Astrocyte (in vitro differentiated cells and primary cell): ENCODE measurements around the gene RND3. TPM values are rescaled to one million over a fixed set of nuclear protein-coding genes. Genes with fewer than 3 reads are reported as not detected.

Experiments
- DNase-seq: peaks from one replicate; pipeline ENCODE4 v3.0.0-alpha.2; 2010; ENCODE audit warnings: low read depth
- FAIRE-seq: peaks from 2 replicates; lab custom pipeline; 2011; peaks lifted over from hg19 to GRCh38; lab: Jason Lieb, UNC
- H2AFZ ChIP-seq: 2 replicates; pipeline ENCODE4 v1.6.0; 2012; ENCODE audit warnings: low read depth, low read length, inconsistent platforms
- H3K27ac ChIP-seq: 2 replicates; pipeline ENCODE4 v1.5.1; 2011; ENCODE audit warnings: low read depth, low read length, inconsistent platforms
- H3K27me3 ChIP-seq: 2 replicates; pipeline ENCODE4 v1.6.0; 2011; ENCODE audit warnings: low read length, inconsistent platforms; ENCODE audit not compliant: insufficient read depth
- H3K36me3 ChIP-seq: 2 replicates; pipeline ENCODE4 v1.5.1; 2011; ENCODE audit warnings: low read length, inconsistent platforms; ENCODE audit not compliant: insufficient read depth
- H3K4me1 ChIP-seq: 2 replicates; pipeline ENCODE4 v1.5.1; 2011; ENCODE audit warnings: low read length, inconsistent platforms; ENCODE audit not compliant: insufficient read depth
- H3K4me2 ChIP-seq: 2 replicates; pipeline ENCODE4 v1.6.0; 2012; ENCODE audit warnings: low read length, inconsistent platforms
- H3K4me3 ChIP-seq: 2 replicates; pipeline ENCODE4 v1.5.1; 2011; ENCODE audit warnings: low read depth, mild to moderate bottlenecking, low read length, inconsistent platforms; ENCODE audit not compliant: insufficient read depth
- H3K79me2 ChIP-seq: 2 replicates; pipeline ENCODE4 v1.6.0; 2012; ENCODE audit warnings: mild to moderate bottlenecking, low read length, inconsistent platforms; ENCODE audit not compliant: insufficient read depth
- H3K9ac ChIP-seq: 2 replicates; pipeline ENCODE4 v1.6.0; 2012; ENCODE audit warnings: mild to moderate bottlenecking, low read length, inconsistent platforms
- H3K9me3 ChIP-seq: 2 replicates; pipeline ENCODE4 v1.5.1; 2012; ENCODE audit warnings: low read depth, mild to moderate bottlenecking, low read length, inconsistent platforms; ENCODE audit not compliant: insufficient read depth
- H4K20me1 ChIP-seq: 2 replicates; pipeline ENCODE4 v1.6.0; 2012; ENCODE audit warnings: low read length, inconsistent platforms; ENCODE audit not compliant: insufficient read depth
- H3K27ac Mint-ChIP-seq: one replicate; pipeline ENCODE4 v1.8.0; 2021; ENCODE audit warnings: mild to moderate bottlenecking, mixed read lengths; ENCODE audit not compliant: unreplicated experiment
- H3K27me3 Mint-ChIP-seq: one replicate; pipeline ENCODE4 v1.8.0; 2021; ENCODE audit warnings: low read depth, mixed read lengths; ENCODE audit not compliant: unreplicated experiment
- H3K36me3 Mint-ChIP-seq: one replicate; pipeline ENCODE4 v1.8.0; 2021; ENCODE audit warnings: low read depth, mixed read lengths; ENCODE audit not compliant: unreplicated experiment
- H3K4me1 Mint-ChIP-seq: one replicate; pipeline ENCODE4 v1.8.0; 2021; ENCODE audit warnings: low read depth, mixed read lengths; ENCODE audit not compliant: unreplicated experiment
- H3K4me3 Mint-ChIP-seq: one replicate; pipeline ENCODE4 v1.8.0; 2021; ENCODE audit warnings: mild to moderate bottlenecking, moderate library complexity, mixed read lengths; ENCODE audit not compliant: unreplicated experiment
- H3K9me3 Mint-ChIP-seq: one replicate; pipeline ENCODE4 v1.8.0; 2021; ENCODE audit warnings: mild to moderate bottlenecking, mixed read lengths; ENCODE audit not compliant: unreplicated experiment
- CTCF ChIP-seq: IDR thresholded peaks from 2 replicates; pipeline ENCODE4 v1.5.1; 2011; ENCODE audit warnings: low read depth, mild to moderate bottlenecking, inconsistent platforms, low read length, moderate library complexity; ENCODE audit not compliant: insufficient read depth
- EZH2 ChIP-seq: IDR thresholded peaks from 2 replicates; pipeline ENCODE4 v1.6.1; 2012; ENCODE audit warnings: mild to moderate bottlenecking, low read length, inconsistent platforms; ENCODE audit not compliant: insufficient read depth
- total RNA-seq: library from RNA; stranded (reverse); gene quantifications from 2 replicates; pipeline ENCODE4 v1.2.1, GENCODE V29; 2021

RND3 gene
- total RNA-seq, 1 donor from 2014 or later, result 117 TPM

DNA sequence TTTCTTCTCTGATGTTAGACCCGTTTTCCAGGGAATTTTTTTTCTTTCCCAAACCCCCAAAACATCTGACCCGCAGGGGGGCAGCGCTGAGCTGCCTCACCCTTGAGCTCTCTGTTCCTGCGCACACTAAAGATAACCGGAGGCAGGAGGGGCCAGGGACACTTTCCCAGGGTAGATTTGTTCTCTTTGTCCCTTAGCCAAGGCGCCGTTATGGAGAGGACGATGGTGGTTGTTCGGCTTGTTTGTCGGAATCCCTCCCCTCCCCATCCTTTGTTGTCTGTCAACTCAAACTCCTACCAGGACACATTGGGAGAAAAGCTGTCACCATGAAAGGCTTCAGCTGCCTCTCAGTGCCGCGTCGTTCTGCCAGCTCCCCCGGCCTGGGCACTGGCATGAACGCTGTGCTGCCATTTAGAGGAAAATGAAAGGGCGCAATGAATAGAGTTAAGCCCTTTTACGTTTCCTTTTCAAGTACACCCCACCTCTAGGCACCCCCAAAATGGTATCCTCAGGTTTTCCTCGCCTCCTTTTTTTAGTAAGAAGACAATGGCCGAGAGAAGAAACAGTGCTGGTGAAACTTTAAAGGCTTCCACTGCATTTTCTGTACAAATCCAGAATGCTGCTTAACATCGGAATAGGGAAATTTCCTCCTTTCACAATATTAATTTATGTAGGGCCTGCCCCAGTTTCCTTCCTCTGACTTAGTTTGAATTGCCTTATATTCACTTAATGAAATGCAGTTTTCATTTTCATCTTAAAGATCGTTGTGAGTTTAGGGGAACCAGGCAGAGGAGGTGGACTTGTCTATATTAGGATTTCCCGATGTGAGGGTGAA is 62.1 kb downstream of the RND3 start:
- Histone ChIP-seq H3K36me3 (no peaks in the 10 kb centered on the region), H3K4me3 (peak overlapping the region; percentile 48), H3K79me2 (no peaks in the 10 kb centered on the region), H3K27me3 (no peaks in the 10 kb centered on the region), H3K4me1 (no peaks in the 10 kb centered on the region), H3K27ac (peak overlapping the region; percentile 33), H2AFZ (peak overlapping the region; percentile 79), H3K9me3 (no peaks in the 10 kb centered on the region), H4K20me1 (no peaks in the 10 kb centered on the region), H3K4me2 (peak overlapping the region; percentile 84), H3K9ac (peak overlapping the region; percentile 76)
- Mint-ChIP-seq H3K27ac (no peak overlapping the region), H3K4me3 (no peak overlapping the region), H3K9me3 (no peaks in the 10 kb centered on the region), H3K27me3 (peaks cover 4% of the 10 kb centered on the region), H3K36me3 (no peaks in the 10 kb centered on the region), H3K4me1 (no peaks in the 10 kb centered on the region)
- DNase-seq, result peak; percentile 36
- peak; percentile 42 for TF ChIP-seq CTCF
- no peak for TF ChIP-seq EZH2
- no peak for FAIRE-seq

GRCh38 chr2:150424406-150424805 is 63.1 kb downstream of the RND3 start:
- Histone ChIP-seq H2AFZ (no peak overlapping the region), H3K4me1 (no peaks in the 10 kb centered on the region)
- FAIRE-seq, result no peak

More at GRCh38 chr2:150424406-150424805, 63.1 kb downstream of the RND3 start:
- Histone ChIP-seq H3K27me3 (no peaks in the 10 kb centered on the region), H3K4me3 (no peak overlapping the region), H3K79me2 (no peaks in the 10 kb centered on the region), H3K9ac (no peak overlapping the region), H3K9me3 (no peaks in the 10 kb centered on the region), H4K20me1 (no peaks in the 10 kb centered on the region), H3K4me2 (no peak overlapping the region), H3K36me3 (no peaks in the 10 kb centered on the region), H3K27ac (no peak overlapping the region)
- no peak for DNase-seq
- Mint-ChIP-seq H3K36me3 (no peaks in the 10 kb centered on the region), H3K27ac (no peak overlapping the region), H3K4me3 (no peak overlapping the region), H3K4me1 (no peaks in the 10 kb centered on the region), H3K9me3 (no peaks in the 10 kb centered on the region), H3K27me3 (peaks cover 4% of the 10 kb centered on the region)
- TF ChIP-seq EZH2 (no peak), CTCF (no peak)
